NCI-H2196 (cell line): ENCODE results near the gene TSPAN12.

Experiments
- DNase-seq: peaks from one replicate; lab custom pipeline; 2025; ENCODE audit not compliant: unreplicated experiment; lab: John Stamatoyannopoulos, UW

Gene TSPAN12

DNA sequence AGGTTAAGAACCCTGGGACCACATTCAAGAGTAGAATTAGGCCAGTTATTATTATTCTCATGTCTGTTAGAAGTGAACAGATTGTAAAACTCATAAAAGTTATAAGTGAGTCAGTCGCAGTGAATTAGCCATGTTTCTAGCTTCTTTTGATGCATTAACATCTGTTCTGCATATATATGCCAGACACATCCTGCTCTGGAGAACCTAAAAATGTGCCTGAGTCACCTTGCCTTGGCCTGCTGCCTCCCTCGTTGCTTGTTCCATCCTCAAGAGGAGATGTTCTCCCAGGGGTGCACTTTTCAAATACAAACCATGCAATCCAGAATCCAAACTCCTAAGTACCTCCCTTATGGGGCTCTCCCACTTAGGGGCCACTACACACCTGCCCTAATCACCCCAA is 14.8 kb downstream of the TSPAN12 start:
- DNase-seq = no peak

DNA sequence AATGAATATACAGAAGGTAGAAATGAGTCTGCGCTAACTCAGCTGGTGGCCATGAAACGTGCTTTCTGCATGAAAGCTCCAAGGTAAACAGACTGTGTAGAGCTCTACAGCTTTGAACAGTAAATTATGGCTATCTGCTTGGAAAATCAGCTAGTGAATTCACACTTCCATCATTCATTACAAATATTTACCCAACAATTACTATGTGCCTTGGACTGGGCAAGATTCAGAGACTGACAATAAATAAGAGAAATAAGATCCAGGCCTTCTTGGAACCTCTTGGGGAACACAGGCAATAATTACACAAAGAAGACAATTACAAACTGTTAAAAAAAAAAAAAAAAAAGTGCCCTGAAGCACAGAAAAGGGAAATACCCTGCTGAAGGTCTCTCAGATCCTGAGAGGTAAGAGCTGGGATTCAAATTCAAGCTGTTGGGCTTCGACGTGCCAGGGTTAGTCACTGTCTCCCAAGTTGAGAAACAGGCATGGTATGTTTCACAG is 15.8 kb downstream of the TSPAN12 start:
- DNase-seq = peak; percentile 61

DNA sequence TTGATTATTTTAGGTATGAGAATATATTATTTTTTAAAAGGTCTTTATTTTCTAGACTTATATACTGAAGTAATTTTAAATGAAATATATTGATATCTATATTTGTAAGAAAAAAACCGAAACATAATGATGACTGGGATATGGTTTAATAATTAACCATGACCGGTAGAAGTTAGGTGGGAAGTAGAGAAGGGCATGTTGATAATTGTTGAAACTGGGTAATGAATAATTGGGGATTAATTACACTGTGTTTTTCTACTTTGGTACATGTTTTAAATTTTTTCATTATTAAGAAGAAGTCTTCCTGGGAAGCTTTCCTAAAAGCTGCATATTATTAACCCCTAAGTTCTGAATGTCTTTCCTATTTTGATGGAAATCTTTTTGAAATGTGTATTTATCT is 16.3 kb downstream of the TSPAN12 start:
- no peak for DNase-seq

- no peak for DNase-seq
Observed at GRCh38 chr7:120838281-120838682, 19.7 kb downstream of the TSPAN12 start.

DNA sequence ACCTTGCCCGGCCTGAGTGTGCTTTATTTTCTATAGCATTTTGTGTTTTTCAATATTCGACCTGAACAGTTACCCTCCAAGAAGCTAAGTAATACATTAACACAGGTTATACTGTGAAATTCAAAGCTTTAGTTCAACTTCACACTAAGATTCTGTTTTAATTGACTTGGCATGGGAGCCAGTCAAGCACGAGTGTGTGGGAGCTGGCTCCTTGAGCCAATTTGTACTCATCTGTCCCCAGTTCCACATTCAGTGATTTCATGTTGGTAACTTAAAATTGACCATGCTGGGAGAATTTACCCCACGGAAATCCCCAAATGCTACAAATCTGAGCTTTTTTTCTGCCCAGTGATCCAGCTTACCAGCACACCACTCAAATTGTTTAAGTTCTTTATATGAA is 20.3 kb downstream of the TSPAN12 start:
- DNase-seq = no peak

DNA sequence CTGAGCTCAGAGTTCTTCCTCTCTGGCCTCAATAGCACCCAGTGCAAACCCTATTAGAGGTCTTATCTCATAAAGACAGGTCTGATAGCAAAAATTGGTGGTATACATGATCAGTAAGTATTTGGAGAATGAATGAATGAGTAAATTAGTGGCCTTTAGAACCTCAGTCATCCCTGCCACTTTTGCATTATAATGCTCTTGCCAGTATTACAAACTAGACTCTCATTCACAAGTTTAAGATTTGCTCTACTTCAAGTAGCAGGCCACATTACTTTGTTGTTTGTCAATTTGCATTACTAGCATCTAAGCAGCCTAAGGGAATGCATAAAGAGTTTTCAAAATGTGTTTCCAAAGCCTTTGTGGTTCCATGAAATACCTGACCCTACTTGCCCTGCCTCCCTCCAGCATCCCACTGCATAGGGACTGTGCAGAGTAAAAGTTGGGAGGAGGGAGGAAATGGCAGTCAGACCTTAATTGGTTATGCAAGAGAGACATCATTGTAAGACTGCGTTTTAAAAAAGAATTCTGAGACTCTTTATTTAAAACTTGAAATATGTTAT is 21.3 kb downstream of the TSPAN12 start:
- DNase-seq = no peak

- DNase-seq = no peak
Observed at GRCh38 chr7:120834726-120835125, 23.2 kb downstream of the TSPAN12 start.

GRCh38 chr7:120833546-120833945 is 24.4 kb downstream of the TSPAN12 start:
- DNase-seq = peak; percentile 40

DNA sequence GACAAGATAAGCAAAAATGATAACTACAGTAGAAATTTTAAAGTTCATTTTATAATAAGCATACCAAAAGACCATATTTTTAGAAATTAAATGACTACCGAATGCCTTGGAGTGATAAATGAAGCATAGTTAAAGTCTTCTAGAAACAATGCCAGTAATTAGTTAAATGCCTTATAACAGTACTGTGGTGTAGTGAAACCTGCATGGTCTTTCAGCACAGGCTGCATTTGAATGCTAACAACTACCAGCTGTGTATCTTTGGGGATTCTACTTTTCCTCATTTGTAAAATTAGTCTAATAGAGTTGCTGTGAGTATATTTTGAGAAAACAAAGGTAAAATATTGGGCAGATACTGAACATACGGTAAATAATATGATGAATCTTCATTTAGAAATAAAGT is 25.1 kb downstream of the TSPAN12 start:
- no peak for DNase-seq

- DNase-seq = no peak
Observed at GRCh38 chr7:120831260-120831659, 26.7 kb downstream of the TSPAN12 start.

DNA sequence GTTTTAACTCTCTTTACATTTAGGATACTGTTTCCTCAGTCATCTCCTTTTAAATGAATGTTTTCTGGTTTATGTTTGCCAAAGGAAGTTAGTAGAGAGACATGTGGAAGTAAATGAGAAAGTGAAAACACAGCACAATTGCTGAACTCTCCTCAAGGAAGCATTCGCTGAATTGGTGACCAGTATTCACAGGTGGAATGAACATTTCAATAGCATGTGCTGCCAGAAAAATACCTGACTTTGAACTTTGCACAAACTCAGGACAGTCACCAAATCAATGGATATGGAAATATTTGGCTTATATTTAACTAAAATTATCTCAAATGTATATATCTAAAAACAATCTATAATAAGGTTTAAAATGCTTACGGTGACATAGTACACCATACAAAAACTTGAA is 28.5 kb downstream of the TSPAN12 start:
- no peak for DNase-seq

GRCh38 chr7:120828528-120828927 is 29.4 kb downstream of the TSPAN12 start:
- no peak for DNase-seq

GRCh38 chr7:120827371-120828118 is 30.4 kb downstream of the TSPAN12 start:
- DNase-seq = no peak

DNA sequence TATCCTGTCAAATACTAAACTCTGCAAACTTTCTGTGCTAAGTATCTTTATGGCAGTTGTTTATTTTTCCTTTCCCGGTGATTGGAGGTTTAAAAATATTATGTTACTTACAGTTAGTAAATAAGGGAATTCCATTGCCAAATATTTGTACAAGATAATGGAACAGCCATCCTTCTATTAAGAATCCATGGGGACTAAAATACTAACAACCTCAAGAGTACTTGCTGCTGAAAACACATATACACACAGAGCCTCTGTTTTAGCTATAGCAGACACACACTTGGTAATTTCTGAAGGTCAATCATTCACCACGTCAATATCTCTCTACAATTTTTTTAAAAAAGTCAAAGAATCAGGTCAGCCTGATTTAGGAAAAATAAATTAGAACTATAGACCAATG is 32.4 kb downstream of the TSPAN12 start:
- no peak for DNase-seq

GRCh38 chr7:120825152-120825551 is 32.8 kb downstream of the TSPAN12 start:
- DNase-seq = no peak

- DNase-seq = no peak
Observed at GRCh38 chr7:120819861-120820260, 38.1 kb downstream of the TSPAN12 start.

- no peak for DNase-seq
Observed at GRCh38 chr7:120817851-120818250, 40.1 kb downstream of the TSPAN12 start.

DNA sequence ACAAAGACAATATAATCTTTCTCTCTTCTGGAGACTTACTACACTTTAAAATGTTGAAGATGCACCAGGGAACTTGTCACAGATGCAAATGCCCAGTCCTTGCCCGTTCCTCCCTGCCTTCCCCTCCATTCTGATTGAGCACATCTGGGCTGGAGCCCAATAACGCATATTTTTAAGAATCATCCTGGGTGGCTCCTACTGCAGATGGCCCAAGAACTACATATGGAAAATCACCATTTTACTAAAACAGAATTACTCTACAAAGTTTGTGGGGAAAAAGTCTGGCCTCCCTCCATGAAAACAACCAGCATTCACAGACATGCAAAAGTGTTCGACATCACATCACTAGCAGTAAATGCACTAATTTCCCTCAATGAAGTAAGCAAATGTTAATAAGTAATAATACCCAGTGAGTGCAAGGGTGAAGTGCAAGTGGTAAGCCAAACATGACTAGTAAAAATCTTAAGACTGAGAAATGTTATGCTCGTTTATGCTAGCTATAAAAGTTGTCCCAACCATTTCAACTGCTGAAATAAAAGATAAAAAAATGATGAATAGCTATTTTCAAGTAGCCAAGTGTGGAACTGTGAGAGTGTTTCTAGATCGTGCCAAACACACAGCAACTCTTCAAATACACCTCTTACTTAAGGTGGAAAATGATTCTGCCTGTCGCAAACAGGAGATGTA is 43.5 kb downstream of the TSPAN12 start:
- no peak for DNase-seq

GRCh38 chr7:120813546-120814252 is 44.2 kb downstream of the TSPAN12 start:
- DNase-seq = no peak

- DNase-seq = no peak
Observed at GRCh38 chr7:120813089-120813488, 44.9 kb downstream of the TSPAN12 start.

DNA sequence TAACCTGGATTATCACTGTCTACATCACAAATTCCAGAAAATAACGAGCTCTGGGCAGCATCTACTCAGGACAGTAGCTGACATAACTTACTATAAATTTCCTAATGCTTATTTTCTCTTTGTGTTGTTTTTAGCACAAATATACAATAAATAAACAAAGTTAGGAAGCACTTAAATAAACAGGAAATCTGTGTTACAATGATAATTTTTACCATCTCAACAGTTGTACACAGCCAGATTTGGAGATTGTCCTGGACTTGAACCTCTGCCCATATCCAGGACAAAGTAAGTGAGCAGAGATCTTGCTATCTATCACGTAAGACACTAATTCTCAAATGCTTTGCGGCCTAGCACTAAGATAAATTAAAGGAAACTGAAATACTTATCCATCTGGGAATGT is 48.7 kb downstream of the TSPAN12 start:
- DNase-seq = no peak

GRCh38 chr7:120807390-120807789 is 50.6 kb downstream of the TSPAN12 start:
- DNase-seq = no peak
